ENCODE data around the gene R3HCC1L.

GRCh38 chr10:98256692-98257091 lies 122.2 kb downstream of the R3HCC1L start:
- no peak for TF ChIP-seq CTCF (conservative IDR thresholded peaks at IDR 0.05; ENCODE audit: low read depth, low read length)
- no peak for TF ChIP-seq RCOR1 (IDR thresholded peaks at IDR 0.05; ENCODE audit: insufficient replicate concordance, low read length)
- no peak for TF ChIP-seq MAZ (IDR thresholded peaks at IDR 0.05; ENCODE audit: borderline replicate concordance, low read depth, low read length)
- no peak for TF ChIP-seq ELK1 (IDR thresholded peaks at IDR 0.05; ENCODE audit: borderline replicate concordance, low read depth, low read length)
- TF ChIP-seq POLR2A (IDR thresholded peaks at IDR 0.05; ENCODE audit: low read depth, low read length): no peak
- TF ChIP-seq FOS (IDR thresholded peaks at IDR 0.05; ENCODE audit: low read depth, low read length): no peak
- no peak for TF ChIP-seq MXI1 (IDR thresholded peaks at IDR 0.05; ENCODE audit: borderline replicate concordance, low read depth, low read length)
- TF ChIP-seq RFX5 (IDR thresholded peaks at IDR 0.05; ENCODE audit: low read depth, low read length): no peak
